ENCODE results near the gene RAET1L. TPM values are rescaled to one million over a fixed set of nuclear protein-coding genes. Genes with fewer than 3 reads are reported as not detected.
"Not testable (repeated sequence)": the region's sequence is repeated elsewhere in the genome, so short reads cannot be mapped to it uniquely, and the experiment has no call there.

The RAET1L gene
- total RNA-seq, 2 donors from 2014 or later = not detected

DNA sequence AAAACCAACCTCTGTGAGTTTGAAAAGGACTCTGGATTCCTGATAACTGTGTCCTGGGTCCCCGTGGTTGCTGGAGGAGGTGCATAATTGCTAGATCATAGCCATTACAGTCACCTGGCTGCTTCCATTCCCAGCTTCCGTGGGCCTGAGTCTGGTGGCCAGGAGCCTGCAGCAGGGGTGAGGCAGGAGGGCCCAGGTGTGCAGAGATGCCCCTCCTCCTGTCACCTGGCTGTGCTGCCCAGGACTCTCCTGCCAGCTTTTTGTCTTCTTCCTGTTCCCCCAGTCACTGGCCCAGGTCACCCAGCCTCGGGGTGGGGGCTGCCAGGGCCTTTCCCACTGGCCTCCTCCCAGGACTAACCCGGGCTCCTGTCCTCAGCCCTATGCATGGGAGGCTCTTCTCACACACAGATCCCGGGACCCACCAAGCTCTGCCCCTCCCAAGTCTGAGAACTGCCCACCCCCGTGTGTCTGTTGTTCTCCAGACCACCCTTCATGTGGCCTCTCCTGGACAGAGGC is 30.0 kb downstream of the RAET1L start:
- H3K27ac ChIP-seq (ENCODE audit: low read depth, low read length) = no peak overlapping the region
- no peak overlapping the region for H3K27ac Mint-ChIP-seq
- 82 to 83% methylated on average over 5 to 6 of the region's 6 CpGs for WGBS, 2 experiments (ENCODE audit: insufficient coverage in 1 of 2, insufficient read length in 1 of 2)
- peaks cover 74% of the 10 kb centered on the region for H3K27me3 ChIP-seq (ENCODE audit: control insufficient read depth, insufficient read depth, low read length, poor library complexity, severe bottlenecking)
- no peaks in the 10 kb centered on the region for H3K36me3 ChIP-seq (ENCODE audit: control insufficient read depth, insufficient read depth, low read length)
- H3K4me3 Mint-ChIP-seq = no peak overlapping the region
- H3K4me3 ChIP-seq (ENCODE audit: low read length) = no peak overlapping the region
- H3K4me1 ChIP-seq (ENCODE audit: control insufficient read depth, insufficient read depth, low read length) = no peaks in the 10 kb centered on the region
- no peaks in the 10 kb centered on the region for H3K9me3 Mint-ChIP-seq
- TF ChIP-seq, protein P1, sequence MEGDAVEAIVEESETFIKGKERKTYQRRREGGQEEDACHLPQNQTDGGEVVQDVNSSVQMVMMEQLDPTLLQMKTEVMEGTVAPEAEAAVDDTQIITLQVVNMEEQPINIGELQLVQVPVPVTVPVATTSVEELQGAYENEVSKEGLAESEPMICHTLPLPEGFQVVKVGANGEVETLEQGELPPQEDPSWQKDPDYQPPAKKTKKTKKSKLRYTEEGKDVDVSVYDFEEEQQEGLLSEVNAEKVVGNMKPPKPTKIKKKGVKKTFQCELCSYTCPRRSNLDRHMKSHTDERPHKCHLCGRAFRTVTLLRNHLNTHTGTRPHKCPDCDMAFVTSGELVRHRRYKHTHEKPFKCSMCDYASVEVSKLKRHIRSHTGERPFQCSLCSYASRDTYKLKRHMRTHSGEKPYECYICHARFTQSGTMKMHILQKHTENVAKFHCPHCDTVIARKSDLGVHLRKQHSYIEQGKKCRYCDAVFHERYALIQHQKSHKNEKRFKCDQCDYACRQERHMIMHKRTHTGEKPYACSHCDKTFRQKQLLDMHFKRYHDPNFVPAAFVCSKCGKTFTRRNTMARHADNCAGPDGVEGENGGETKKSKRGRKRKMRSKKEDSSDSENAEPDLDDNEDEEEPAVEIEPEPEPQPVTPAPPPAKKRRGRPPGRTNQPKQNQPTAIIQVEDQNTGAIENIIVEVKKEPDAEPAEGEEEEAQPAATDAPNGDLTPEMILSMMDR (conservative IDR thresholded peaks at IDR 0.05) = no peak
- H3K9me3 ChIP-seq (ENCODE audit: control insufficient read depth, low read length) = no peaks in the 10 kb centered on the region
- no peak overlapping the region for H3K9ac ChIP-seq (ENCODE audit: extremely low read depth, low read length, poor library complexity, severe bottlenecking)
- peaks cover 9% of the 10 kb centered on the region for H3K4me1 Mint-ChIP-seq
- no peak for DNase-seq
- no peaks in the 10 kb centered on the region for H3K36me3 Mint-ChIP-seq (ENCODE audit: low read depth)
- peaks cover 66% of the 10 kb centered on the region for H3K27me3 Mint-ChIP-seq (ENCODE audit: insufficient read depth)

DNA sequence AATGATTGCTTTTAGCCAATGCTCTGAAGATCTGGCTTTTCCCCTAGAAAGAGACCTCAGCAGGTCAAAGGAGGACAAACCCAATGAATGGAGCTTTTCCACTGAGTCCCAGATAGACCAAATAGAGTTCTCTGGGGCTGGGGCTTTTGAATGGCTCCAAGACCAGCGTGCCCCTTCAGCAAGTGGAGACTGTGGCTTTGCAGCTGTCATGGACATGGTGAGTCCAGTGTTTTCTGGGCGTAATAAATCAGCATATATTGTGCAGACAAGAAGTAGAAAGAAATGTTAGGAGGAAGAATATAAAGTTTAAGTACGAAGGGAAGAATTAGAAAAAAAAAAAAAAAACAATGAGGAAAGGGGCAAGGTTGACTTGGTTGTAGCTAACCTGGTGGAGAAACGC is 33.5 kb downstream of the RAET1L start:
- 53 to 56% methylated on average over 4 of the region's 4 CpGs for WGBS, 2 experiments (ENCODE audit: insufficient coverage in 1 of 2, insufficient read length in 1 of 2)
- Mint-ChIP-seq H3K27me3 (ENCODE audit: insufficient read depth) (peaks cover 98% of the 10 kb centered on the region), H3K9me3 (peaks cover 5% of the 10 kb centered on the region), H3K36me3 (ENCODE audit: low read depth) (no peaks in the 10 kb centered on the region), H3K27ac (no peak overlapping the region), H3K4me1 (peaks cover 14% of the 10 kb centered on the region), H3K4me3 (no peak overlapping the region)
- peaks cover 100% of the 10 kb centered on the region for H3K27me3 ChIP-seq (ENCODE audit: control insufficient read depth, insufficient read depth, low read length, poor library complexity, severe bottlenecking)
- H3K4me1 ChIP-seq (ENCODE audit: control insufficient read depth, insufficient read depth, low read length) = no peaks in the 10 kb centered on the region
- TF ChIP-seq, protein P1 (conservative IDR thresholded peaks at IDR 0.05) = no peak
- no peak for DNase-seq
- no peak overlapping the region for H3K4me3 ChIP-seq (ENCODE audit: low read length)
- H3K9ac ChIP-seq (ENCODE audit: extremely low read depth, low read length, poor library complexity, severe bottlenecking) = no peak overlapping the region
- peaks cover 10% of the 10 kb centered on the region for H3K9me3 ChIP-seq (ENCODE audit: control insufficient read depth, low read length)
- no peaks in the 10 kb centered on the region for H3K36me3 ChIP-seq (ENCODE audit: control insufficient read depth, insufficient read depth, low read length)
- no peak overlapping the region for H3K27ac ChIP-seq (ENCODE audit: low read depth, low read length)

DNA sequence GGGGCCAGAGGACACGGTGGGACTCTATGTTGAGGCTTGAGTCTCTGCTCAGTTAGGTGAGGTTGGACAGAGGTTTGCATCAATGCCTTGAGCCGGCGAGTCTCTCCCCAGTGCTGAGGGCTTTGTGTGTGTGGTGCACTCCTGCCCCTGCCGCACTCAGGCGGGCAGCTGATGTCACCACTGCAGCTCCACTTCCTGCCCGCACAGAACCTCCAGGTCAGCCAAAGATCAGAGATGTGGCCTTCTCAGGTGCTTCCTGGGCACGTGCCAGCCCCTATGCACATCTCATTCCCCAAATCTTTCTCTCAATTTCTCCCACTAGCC is 33.9 kb downstream of the RAET1L start:
- not testable (repeated sequence) for H3K36me3 Mint-ChIP-seq (ENCODE audit: low read depth); H3K4me1 ChIP-seq (ENCODE audit: control insufficient read depth, insufficient read depth, low read length); H3K9ac ChIP-seq (ENCODE audit: extremely low read depth, low read length, poor library complexity, severe bottlenecking); H3K36me3 ChIP-seq (ENCODE audit: control insufficient read depth, insufficient read depth, low read length); H3K9me3 Mint-ChIP-seq; H3K9me3 ChIP-seq (ENCODE audit: control insufficient read depth, low read length); H3K27ac Mint-ChIP-seq; H3K27ac ChIP-seq (ENCODE audit: low read depth, low read length)
- Histone ChIP-seq H3K27me3 (ENCODE audit: control insufficient read depth, insufficient read depth, low read length, poor library complexity, severe bottlenecking) (peaks cover 100% of the 10 kb centered on the region), H3K4me3 (ENCODE audit: low read length) (peak overlapping the region; percentile 74)
- peak; percentile 52 for DNase-seq
- peaks cover 98% of the 10 kb centered on the region for H3K27me3 Mint-ChIP-seq (ENCODE audit: insufficient read depth)
- H3K4me3 Mint-ChIP-seq = peak overlapping the region; percentile 52
- 0 to 7% methylated on average over 2 to 7 of the region's 7 CpGs for WGBS, 2 experiments (ENCODE audit: insufficient coverage in 1 of 2, insufficient read length in 1 of 2)
- H3K4me1 Mint-ChIP-seq = peaks cover 14% of the 10 kb centered on the region
